Hepatocyte (in vitro differentiated cells): ENCODE results near the gene DISC1.

Experiments
- EZH2phosphoT487 ChIP-seq: fragments of 200-600 bp; sonication (generic); IDR thresholded peaks from one replicate; pipeline ENCODE4 v1.6.1; 2018; ENCODE audit warnings: antibody characterized with exemption, mild to moderate bottlenecking, low read depth, moderate library complexity; ENCODE audit not compliant: unreplicated experiment, severe bottlenecking
- TF ChIP-seq, protein P1 (sequence below): fragments of 200-600 bp; sonication (generic); IDR thresholded peaks from 2 replicates; pipeline ENCODE4 v1.5.1; 2016; ENCODE audit warnings: antibody characterized with exemption, mild to moderate bottlenecking; ENCODE audit not compliant: poor library complexity

DNA sequence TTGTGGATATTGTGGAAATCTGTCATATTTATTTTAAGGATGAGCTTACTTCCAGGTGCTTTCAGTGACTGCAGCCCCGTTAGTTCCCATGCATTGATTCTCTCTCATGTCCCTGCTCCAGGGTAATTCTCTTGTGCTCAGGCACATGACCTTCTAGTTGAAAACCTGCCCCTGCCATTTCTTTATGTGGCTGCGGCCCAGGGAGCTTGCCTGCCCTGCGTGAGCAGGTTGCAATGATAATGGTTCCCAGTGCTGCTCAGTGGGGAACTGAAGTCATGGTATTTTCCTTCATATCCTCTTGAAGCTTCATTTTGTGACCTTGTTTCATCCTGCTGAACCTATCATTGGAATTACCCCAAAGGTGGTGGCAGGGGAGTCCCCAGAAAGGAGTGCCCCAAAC lies 229.8 kb downstream of the DISC1 start:
- no peak for TF ChIP-seq EZH2phosphoT487
- TF ChIP-seq, protein P1, sequence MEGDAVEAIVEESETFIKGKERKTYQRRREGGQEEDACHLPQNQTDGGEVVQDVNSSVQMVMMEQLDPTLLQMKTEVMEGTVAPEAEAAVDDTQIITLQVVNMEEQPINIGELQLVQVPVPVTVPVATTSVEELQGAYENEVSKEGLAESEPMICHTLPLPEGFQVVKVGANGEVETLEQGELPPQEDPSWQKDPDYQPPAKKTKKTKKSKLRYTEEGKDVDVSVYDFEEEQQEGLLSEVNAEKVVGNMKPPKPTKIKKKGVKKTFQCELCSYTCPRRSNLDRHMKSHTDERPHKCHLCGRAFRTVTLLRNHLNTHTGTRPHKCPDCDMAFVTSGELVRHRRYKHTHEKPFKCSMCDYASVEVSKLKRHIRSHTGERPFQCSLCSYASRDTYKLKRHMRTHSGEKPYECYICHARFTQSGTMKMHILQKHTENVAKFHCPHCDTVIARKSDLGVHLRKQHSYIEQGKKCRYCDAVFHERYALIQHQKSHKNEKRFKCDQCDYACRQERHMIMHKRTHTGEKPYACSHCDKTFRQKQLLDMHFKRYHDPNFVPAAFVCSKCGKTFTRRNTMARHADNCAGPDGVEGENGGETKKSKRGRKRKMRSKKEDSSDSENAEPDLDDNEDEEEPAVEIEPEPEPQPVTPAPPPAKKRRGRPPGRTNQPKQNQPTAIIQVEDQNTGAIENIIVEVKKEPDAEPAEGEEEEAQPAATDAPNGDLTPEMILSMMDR = no peak
